Left ventricle myocardium superior (tissue), 1 donor: Measurements from ENCODE around the gene INSRR. TPM values are rescaled to one million over a fixed set of nuclear protein-coding genes. Genes with fewer than 3 reads are reported as not detected.

Source experiments
- ATAC-seq: fragments of 200-7000 bp; cut with Tn5 transposase; one replicate; pipeline ENCODE4 v1.9.1; 2020; ENCODE audit warnings: mild to moderate bottlenecking, moderate library complexity
- DNase-seq: peaks from one replicate; pipeline ENCODE4 v3.0.0-alpha.2; 2020
- intact Hi-C: fragments of 100-400 bp; cut with micrococcal nuclease; formaldehyde crosslinking; loops from one replicate; pipeline ENCODE4 v1.11.0; 2022
- long read RNA-seq: library from polyadenylated mRNA; unstranded; transcript quantifications from one replicate; pipeline ENCODE4 v2.0.0, GENCODE V29; 2021
- total RNA-seq: library from RNA; stranded (reverse); fragmentation: NEBNext Ultra II Directional; extraction: Animal tissue kit (Norgen Biotek cat#: 25700); gene quantifications from one replicate; pipeline ENCODE4 v1.2.1, GENCODE V29; 2021
- donor health status: DM: no; HTN: yes; CAD: no; lungs with severe emphysema.

INSRR gene
- 0.72 TPM for total RNA-seq
- long read RNA-seq, partial matches to known transcripts: 3 of 5 reads
- long read RNA-seq, other reads (novel, unspliced or antisense): 2 of 5 reads

DNA sequence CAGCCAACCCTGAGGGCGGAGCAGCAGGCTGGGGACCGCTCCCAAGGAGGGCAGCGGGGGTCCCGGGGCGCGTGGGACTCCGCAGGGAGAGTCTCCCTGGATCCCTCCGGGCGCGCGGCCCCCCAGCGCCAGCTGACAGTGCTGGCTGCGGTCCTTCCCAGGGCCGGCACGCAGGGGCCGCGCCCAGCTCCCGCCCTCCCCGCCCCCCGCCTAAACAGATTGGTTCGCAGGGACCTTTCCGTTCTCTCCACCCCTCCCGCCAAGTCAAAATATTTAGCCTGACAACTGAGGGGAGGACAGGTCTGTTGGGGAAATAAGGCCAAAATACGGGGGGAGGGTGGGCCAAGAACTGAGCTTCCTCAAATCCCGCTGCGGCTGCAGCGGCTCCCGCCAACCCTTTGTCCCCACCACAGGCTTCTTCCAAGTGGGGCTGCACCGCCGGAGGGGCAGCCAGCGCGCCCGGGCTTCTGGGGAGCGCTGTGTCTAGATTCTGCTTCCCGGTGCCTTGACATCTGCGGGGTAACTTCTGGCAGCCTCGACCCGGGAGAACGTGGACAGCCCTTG lies at the start of gene INSRR:
INSRR (minus strand) TSS at position 159 of the 564 bp plus-strand sequence. CDS start 496 bp downstream, outside the sequence.
- intact Hi-C loops: no loop called here
- ATAC-seq (peak; percentile 59), DNase-seq (peak; percentile 52)

DNA sequence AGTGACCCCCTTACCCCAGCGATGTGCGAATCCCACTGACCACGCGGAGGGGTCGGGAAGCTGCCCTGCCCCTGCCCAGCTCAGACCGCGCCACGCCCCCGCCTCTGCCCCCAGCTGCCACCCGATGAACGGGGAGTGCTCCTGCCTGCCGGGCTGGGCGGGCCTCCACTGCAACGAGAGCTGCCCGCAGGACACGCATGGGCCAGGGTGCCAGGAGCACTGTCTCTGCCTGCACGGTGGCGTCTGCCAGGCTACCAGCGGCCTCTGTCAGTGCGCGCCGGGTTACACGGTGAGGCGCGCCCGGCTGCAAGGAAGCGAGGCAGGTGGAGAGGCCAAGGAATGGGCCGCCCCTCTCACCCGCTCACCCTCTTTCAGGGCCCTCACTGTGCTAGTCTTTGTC lies 49.6 kb upstream of the INSRR start:
- intact Hi-C loops: no loop called here
- ATAC-seq: no peak
- DNase-seq: no peak

DNA sequence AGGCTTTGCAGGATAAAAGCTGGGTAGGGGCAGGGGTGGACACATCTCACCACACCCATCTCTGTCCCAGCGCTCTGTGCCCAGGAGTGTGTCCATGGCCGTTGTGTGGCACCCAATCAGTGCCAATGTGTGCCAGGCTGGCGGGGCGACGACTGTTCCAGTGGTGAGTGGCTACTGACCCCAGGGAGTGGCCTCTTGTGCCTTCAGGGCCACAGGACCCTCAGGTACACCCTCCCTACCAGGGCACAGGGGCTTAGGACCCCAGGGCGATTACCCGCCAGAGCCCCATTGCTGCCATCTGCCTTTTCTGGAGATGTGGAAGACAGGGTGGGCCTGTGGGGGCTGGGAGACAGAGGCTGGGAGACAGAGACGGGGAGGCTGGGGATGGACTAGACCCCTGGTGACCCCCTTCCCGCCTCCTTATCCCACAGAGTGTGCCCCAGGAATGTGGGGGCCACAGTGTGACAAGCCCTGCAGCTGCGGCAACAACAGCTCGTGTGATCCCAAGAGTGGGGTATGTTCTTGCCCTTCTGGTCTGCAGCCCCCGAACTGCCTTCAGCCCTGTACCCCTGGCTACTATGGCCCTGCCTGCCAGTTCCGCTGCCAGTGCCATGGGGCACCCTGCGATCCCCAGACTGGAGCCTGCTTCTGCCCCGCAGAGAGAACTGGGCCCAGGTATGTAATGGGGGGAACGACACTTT lies 47.4 kb upstream of the INSRR start:
- intact Hi-C loops: no loop called here
- ATAC-seq: no peak
- no peak for DNase-seq

DNA sequence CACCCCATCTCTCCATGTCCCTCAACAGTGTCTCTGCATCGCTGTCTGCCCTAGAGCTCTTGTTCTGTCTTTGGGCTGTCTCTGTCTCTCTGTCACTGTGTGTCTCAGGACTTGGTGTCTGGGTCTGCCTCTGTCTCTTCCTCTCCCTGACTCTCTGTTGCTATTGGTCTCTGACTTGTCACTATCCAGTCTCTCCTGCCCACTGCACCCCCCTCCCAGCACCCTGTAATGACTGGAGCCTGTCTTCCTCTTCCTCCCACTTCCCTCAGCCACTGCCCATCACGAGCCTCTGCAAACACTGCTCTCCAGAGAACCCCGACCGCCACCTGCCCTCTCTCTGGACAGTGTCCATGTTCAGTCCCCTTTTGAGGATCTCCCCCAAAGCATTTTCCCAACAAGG lies 46.7 kb upstream of the INSRR start:
- intact Hi-C loops: no loop called here
- no peak for DNase-seq
- ATAC-seq: no peak

DNA sequence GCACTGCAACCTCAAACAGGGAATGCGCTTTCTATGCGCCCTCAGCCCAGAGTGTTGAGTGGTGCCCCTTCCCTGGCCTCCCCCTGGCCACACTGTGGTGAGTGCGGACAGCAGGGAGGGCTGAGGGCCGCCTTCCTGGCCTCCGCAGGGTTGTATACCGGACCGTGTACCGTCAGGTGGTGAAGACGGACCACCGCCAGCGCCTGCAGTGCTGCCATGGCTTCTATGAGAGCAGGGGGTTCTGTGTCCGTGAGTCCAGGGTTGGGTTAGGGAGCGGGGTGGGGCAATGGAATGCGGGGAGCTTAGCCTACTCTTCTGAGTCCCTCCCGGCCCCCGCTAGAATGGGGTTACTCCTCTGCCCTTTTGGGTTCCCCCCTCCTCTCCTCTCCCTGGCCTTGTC lies 46.3 kb upstream of the INSRR start:
- ATAC-seq (no peak), DNase-seq (no peak)
- intact Hi-C loops: no loop called here

DNA sequence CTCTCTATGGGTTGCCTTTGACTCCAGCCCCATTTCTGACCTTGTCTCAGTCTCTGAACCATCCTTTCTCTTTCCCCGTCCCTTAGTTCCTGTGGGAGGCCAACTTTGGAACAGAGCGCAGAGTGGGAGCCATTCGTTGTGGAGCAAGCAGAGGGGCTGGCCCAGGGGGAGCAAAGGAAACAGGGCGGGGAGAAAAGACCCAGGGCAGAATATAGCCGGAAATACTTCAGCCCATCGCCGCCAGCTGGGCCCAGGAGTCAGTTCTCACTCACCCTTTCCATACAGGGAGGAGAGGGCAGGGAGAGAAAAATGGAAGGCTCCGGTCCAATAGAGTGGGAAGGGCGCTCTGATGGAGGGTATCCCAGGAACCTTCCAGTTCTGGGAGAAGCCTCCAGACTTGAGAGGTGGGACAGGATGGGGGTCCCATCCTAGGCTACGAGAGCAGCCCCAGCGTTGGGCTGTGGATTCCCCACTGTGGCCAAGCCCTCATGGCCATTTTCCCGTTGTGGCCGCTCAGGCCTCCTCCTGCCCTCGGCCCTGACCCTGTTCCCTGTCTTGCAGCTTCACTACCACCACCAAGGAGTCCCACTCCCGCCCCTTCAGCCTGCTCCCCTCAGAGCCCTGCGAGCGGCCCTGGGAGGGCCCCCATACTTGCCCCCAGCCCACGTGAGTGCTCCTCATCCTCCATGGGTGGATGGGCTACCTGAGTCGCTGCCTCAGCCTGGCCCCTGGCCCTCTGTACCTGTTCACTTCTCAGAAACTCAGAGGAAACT lies 45.5 kb upstream of the INSRR start:
- ATAC-seq: peak; percentile 26
- intact Hi-C loops: no loop called here
- DNase-seq: no peak

DNA sequence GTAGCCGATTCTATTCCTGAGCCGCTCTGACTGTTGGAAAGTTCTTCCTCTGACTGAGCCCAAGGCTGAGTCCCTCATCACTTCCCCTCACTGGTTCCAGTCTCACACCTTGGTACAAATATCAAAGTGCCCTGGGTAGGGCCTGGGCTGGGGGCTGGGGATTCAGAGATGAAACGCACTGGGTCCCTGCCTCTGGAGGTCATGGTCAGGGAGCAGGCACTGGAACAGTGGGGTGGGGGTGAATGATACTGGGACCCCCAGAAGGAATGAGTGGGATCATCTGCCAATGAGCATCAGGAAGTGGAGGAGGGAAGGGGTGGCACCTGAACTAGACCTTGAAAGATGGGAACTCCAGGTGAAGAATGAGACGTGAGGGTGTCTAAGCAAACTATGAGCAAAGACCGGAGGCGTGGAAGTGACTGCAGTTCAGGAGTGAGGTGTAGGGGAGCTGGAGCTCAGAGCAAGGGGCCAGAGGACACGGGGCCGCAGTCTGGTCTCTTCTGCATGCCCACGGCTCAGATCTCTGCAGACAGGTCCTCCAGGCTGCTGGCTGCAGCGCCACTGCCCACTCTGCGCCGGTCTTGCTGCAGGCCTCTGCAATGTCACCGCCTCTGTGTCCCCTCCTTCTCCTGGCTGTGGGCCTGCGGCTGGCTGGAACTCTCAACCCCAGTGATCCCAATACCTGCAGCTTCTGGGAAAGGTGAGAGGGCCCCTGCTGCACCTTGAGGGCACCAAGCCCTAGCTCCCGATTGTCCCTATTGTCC lies 44.6 kb upstream of the INSRR start:
- DNase-seq (no peak), ATAC-seq (no peak)
- intact Hi-C loops: no loop called here

DNA sequence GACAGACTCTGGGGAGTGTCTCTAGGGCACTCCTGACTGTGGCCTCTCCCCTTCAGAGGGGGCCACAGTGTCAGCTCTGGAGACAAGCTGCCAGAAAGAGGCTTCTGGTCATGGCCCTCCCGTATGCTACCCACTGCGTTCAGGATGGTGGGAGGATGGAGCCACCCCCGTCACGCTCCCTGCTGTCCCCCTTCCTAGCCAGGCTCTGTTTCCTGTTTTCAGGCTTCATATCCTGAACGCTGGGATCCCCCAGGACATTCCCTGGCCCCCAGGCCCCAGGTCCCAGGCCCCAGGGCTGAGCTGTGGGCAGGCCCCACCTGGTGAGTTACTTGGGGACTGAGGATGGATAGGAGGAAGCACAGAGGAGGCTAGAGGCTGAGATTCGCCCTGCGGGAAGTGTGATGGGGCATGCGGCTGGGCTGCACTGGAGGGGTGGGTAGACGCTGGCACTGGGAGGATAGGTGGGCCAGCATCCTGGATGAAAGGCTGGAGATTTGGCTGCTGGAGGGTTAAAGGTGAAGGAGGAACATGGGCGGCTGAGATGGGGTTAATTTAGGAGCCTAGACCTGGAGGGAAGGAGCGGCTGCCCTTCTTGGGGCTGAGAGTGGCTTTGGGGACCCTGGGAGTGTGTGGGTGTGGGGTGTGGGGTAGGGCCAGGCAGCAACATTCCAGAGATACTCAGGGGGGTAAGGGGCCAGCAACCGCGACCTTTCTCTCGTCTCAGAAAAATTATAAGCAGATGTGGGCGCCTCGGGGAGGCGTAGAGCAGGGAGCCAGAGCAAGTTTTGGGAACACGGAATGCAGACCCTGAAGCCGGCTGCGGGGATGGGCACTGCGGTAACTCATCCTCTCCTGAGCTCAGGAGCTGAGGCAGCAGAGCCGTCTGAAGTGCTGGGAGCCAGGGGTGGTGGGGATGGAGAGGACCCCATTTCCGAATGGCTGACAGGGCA lies 43.3 kb upstream of the INSRR start:
- no peak for DNase-seq
- no peak for ATAC-seq
- intact Hi-C loops: no loop called here

DNA sequence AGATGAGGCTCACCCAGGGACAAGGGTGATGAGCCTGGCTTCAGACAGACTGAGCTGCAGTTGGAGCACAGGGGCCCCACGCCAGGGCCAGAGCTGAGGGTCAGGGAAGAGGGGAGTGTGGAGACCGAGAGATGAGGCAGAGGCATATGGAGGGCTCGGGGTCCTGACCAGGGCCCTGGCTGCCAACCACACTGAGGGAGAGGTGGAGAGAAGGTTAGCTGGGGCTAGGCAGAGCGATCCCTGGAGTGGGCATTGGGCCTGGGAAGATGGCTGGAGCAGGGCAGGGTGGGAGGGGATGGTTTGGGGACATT lies 42.6 kb upstream of the INSRR start:
- DNase-seq (no peak), ATAC-seq (no peak)
- intact Hi-C loops: no loop called here

DNA sequence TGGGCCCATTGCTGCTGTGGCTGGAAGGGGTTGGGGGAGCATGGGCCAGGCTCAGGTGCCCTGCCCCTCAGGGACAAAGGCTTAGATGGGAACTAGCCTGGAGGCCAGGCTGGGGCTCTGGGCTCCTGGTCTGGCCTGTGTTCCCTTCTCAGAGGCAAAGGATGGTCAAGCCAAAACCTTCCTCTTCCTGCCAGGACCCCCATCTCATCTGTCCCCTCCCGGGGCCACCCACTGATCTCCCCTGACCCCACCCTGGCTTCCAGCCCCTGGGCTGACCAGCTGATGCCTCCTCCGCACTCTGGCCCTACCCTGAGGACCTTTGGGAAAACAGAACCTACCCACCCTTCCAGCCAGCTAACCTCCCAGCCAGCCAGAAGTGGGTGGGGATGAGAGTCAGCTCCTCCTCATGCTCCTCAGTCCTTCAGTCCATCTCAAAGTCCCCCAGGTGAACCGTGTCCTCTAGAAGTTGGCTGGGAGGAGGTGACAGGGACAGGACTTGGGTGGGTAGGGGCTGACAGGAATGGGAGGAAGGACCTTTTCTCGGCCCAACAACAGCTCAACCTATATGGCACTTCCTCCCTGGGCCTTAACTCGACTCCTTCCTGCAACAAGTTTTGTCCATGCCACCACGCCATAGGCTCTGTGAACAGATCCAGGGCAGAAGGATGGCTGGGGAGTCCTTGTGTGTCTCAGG lies 42.1 kb upstream of the INSRR start:
- intact Hi-C loops: no loop called here
- ATAC-seq: peak; percentile 2
- DNase-seq: no peak

DNA sequence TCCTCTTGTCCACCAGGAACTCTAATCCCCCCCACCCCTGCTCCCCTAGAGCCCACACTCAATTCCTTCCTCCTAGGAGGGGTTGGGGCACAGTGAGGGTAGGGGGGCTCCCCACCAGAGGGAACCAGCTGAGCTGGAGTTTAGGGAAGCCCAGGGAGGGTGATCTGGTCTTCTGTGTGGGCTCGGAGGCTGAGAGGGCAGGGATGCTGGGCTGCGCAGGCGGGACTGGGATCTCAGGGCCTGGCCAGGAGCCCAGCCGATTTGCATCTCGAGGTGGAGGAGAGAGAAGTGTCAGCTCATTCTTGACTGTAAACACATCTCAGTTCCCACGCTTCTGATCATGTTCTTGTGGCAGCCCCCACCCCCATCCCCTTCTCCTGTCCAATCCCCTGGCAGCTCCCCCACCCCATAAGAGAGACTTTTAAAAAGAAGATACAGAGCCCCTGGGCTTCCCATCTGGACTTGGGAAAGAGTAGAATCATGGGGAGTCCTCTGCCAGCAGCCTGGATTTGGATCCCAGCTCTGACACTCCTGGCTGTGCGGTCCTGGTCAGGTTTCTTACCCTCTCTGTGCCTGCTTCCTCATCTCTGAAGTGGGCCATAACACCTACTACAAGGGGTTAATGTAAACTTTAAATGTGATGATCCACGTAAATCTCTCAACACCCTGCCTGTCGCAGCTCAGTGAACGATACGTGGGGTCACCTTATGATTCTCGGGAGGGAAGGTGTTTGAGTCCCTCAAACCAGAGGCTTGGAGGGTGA lies 41.2 kb upstream of the INSRR start:
- ATAC-seq (no peak), DNase-seq (no peak)
- intact Hi-C loops: no loop called here

DNA sequence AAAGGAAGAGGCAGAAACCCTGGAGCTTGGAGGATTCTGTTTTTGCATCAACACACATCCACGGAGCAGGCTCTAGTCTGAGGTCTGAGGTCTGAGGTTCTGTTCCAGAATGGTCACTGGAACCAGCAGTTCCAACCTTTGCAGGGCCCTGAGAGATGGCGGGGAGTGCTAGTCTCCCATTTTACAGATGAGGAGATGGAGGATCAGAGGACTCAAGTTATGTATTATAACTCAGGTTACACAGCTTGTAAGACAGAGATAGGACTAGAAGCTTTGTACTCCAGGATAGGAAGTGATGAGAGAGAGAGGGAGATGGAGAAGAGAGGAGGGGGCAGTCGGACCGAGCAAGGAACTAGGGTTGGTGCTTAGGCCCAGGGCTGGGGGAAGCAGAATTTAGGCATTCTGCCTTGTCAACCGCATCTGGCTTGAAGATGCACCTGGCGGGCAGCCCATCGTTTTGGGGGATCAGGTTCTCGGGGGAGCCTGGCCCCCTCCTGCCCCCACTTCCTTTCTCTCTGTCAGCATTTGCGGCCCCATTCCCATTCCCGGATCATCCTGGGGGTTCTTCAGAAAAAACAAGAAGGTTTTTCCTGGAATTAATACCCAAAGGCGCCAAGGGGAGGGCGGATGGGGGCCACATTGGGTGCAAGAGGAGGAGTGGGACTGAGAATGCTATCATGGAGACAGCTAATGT lies 40.2 kb upstream of the INSRR start:
- no peak for ATAC-seq
- no peak for DNase-seq
- intact Hi-C loops: no loop called here

DNA sequence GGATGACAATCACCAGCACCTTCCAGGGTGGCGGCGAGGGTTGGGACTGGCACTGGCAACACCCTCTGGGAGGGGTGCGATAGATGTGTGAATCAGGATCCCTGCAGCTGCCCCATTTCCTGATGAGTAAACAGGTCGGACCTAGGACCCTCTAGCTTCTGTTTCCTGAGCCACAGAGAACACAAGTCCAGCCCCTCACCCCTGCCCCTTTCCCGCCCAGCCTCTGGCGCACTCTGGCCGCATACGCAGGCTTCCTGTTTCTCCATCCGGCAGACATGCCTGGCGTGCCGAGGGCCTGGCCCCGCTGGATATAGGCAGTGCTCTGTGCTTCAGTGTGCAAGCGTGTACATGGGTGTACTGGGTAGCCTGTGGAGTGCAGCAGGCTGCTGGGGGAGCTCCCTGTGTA lies 39.2 kb upstream of the INSRR start:
- intact Hi-C loops: no loop called here
- ATAC-seq: peak; percentile 35
- peak; percentile 74 for DNase-seq

DNA sequence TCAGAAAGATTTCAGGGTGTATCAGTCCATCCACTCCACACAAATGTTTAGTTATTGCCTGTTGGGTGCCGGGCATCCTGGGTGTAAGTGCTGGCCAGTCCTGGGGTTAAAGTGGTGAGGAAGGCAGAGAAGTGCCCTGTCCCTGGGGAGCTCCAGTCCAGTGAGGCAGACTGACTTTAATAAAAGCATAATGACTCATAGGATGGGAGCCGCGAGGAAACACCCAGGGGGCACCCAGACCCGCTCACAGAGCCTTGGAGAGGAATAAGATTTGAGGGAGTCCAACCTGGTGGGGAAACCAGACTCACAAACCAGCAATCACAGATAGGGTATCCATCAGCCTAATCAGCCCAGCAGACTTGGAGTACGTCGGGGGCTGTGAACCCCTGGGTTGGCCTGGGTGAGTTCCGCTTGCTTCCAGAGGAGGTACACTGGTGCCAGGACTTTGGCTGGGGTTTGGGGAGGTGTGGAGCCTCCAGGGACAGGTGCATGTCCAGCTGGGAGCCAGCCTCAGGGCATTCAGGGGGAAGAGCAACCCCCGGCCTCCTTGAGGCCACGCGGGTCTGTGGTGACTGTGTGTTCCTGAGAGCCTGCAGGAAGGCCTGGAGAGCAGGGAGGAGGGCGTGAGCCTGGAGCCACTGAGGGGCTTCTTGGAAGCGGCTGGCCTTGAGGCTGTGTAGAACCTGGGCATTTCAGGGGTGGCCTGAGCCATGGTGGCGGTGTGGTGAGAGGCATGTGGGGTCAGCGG lies 38.3 kb upstream of the INSRR start:
- DNase-seq (no peak), ATAC-seq (no peak)
- intact Hi-C loops: no loop called here

DNA sequence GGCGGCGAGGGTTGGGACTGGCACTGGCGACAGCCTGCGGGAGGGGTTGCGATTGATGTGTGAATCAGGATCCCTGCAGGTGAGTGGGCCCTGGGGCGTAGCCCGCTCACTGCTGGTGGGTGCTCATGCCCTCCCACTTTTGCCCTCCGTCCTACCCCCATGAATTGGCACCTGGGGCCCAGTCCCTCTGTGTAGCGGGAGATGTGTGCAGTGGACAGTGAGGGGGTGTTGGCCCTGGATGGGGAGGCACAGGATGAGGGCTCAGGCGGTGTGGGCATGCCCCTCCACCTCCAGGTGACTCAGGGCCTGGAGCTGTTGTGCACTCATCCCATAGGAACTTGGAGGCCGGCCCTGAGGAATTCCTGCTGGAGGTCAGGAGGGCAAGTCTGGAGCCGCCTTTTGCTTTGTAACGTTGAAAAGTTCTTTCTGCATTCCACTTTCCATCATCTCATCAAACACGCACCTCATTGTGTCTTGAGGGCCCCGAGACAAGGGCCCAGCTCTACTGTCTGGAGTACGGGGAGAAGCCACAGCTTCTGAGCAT lies 37.6 kb upstream of the INSRR start:
- ATAC-seq: no peak
- DNase-seq: no peak
- intact Hi-C loops: no loop called here

DNA sequence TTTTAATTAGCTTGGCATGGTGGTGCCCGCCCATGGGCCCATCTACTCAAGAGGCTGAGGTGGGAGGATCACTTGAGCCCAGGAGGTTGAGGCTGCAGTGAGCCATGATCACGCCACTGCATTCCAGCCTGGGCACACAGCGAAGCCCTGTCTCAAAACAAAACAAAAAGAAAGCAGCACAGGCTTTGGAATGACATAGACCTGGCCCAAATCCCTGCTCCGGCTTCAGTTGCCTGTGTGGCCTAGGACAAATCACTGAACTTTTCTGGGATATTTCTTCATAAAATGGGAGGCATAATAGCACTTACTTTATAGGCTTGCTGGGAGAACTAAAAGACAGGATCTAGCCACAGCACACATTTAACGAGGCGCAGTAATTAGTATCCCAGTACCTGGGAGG lies 37.0 kb upstream of the INSRR start:
- ATAC-seq (no peak), DNase-seq (no peak)
- intact Hi-C loops: no loop called here
